ENCODE measurements around the gene PRR20G.

PRR20G gene

DNA sequence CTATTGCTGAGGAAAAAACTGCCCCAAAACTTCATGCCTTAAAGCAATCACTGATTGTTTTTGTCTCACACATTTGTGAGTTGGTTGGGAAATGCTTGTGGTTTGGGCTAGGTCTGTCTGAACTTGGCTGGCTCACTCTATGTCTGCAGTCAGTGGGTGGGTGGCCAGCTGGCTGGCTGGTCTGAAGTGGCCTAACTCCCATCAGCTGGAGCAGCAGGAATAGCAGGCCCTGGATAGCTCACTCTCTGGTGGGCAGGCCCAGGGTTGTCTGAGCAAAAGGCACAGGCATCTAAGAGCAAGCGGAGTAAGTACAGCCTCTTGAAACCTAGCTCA lies 37.7 kb upstream of the PRR20G start:
- no peak overlapping the region for H3K4me3 ChIP-seq (ENCODE audit: low read depth, low read length)
- TF ChIP-seq, protein P1, sequence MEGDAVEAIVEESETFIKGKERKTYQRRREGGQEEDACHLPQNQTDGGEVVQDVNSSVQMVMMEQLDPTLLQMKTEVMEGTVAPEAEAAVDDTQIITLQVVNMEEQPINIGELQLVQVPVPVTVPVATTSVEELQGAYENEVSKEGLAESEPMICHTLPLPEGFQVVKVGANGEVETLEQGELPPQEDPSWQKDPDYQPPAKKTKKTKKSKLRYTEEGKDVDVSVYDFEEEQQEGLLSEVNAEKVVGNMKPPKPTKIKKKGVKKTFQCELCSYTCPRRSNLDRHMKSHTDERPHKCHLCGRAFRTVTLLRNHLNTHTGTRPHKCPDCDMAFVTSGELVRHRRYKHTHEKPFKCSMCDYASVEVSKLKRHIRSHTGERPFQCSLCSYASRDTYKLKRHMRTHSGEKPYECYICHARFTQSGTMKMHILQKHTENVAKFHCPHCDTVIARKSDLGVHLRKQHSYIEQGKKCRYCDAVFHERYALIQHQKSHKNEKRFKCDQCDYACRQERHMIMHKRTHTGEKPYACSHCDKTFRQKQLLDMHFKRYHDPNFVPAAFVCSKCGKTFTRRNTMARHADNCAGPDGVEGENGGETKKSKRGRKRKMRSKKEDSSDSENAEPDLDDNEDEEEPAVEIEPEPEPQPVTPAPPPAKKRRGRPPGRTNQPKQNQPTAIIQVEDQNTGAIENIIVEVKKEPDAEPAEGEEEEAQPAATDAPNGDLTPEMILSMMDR (IDR thresholded peaks at IDR 0.05; ENCODE audit: low read depth, low read length) = no peak

DNA sequence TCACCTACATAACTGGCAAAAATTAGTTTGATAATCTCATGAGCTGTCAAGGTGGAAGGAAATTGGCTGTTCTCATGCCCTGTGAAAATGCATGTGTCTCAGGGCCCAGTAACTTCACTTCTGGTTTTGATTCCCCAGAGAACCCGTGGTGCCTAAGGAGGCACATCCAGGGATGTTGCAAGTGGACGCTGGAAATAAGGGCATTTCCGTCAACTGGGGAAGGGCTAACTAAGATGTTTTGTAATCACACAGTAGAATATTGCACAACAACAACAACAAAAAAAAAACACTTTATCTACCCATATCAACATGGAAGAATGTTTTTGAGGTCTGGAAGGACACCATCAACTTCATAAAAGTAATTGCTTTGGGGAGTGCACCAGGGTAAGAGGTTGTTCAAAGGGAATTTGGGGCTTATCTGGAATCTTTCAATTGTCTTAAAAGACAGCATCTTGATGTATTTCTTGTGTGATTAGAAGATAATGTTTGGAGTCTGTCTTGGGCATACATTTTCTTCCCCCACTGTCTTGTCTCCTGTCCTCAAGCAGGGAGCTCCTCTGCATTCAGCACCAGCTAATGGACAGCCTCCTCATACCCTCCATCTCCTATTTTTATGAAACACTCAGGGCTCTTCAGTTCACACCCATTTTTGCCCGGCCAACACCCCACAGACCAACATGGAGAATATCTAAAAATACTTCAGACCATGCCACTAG lies 37.2 kb upstream of the PRR20G start:
- TF ChIP-seq, protein P1 (IDR thresholded peaks at IDR 0.05; ENCODE audit: low read depth, low read length) = no peak
- H3K4me3 ChIP-seq (ENCODE audit: low read depth, low read length) = no peak overlapping the region

DNA sequence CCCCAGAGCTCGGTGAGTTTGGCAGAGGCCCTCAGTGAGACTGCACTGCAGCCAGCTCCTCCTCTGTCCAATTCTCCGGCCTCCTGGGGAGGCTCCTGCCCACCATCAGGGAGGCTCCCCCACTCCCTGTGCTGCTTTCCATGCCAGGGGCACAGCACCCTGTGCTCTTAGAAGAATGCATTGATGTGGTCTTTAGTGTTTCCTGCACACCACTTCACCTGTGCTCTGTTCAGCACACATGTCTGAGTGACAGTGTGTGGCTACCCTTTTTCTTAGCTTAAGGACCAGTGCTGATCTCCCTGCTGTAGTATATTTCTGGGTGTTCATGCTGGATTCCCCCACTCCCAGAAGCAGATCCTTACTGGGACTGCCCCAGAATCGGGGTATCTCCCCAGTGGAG lies 36.2 kb upstream of the PRR20G start:
- TF ChIP-seq, protein P1 (IDR thresholded peaks at IDR 0.05; ENCODE audit: low read depth, low read length) = no peak
- H3K4me3 ChIP-seq (ENCODE audit: low read depth, low read length) = no peak overlapping the region

DNA sequence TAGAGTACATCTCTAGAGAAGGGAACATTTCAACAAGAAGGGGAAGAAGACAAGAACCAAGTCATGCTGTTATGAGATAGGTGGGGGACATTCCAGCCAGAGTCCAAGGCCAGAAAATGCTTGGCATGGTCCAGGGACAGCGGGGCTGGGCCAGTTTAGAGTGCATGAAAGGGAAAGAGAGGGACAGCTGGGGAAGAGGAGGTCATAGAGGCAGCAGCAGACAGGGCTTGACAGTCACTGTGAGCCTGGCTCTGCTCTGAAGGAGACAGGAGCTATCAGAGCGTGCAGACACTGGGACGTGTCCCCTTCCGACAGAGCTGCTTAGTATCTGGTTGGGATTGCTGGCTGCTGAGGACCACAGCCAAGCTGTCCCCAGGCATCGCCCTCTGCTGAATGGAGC lies 35.7 kb upstream of the PRR20G start:
- no peak overlapping the region for H3K4me3 ChIP-seq (ENCODE audit: low read depth, low read length)
- TF ChIP-seq, protein P1 (IDR thresholded peaks at IDR 0.05; ENCODE audit: low read depth, low read length) = no peak

DNA sequence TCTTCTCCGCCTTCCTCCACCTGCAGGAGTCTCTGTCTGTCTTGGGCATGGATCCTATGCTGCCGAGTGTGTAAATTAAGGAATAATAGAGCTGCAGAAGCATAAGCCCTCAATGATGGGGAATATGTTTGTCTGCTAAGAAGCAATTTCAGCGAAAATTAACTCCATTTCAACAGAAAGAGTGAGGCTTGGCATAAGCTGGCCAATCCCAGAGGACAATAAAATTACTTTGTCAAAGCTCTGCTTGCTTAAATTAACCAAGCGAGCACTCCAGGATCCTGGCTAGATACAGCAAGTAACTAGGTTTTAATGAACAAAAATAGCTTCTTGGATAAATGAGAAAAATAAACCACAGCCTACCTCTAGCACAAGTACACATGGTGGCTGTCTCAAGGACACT lies 33.5 kb upstream of the PRR20G start:
- no peak overlapping the region for H3K4me3 ChIP-seq (ENCODE audit: low read depth, low read length)
- TF ChIP-seq, protein P1 (IDR thresholded peaks at IDR 0.05; ENCODE audit: low read depth, low read length) = no peak

DNA sequence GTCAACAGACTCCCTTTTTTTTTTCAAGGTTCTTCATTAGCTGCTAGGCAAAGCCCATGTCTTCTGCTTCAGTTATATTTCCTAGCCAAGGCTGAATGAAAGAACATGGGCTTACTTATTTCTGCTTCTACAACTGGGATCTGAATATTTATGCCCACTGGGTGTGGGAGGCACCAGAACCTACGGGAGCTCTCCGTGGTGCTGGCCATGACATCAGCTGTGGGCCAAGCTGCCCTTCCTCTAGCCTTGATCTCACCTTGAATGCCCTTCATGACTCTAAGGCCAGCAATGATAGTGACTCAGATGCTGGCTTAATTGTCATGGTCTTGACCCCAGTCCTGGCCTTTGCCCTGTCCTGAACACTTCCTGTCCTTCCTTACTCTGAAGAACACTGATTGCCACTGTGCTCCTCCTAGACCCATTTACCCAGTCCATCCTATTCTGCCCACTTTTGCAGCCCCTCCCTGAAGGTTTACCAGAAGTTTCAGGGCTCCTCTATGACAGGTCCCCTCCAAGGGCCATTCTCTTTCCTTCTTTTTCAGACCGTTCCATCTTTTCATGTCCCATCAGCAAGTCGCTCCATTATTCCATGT lies 32.8 kb upstream of the PRR20G start:
- TF ChIP-seq, protein P1 (IDR thresholded peaks at IDR 0.05; ENCODE audit: low read depth, low read length) = no peak

DNA sequence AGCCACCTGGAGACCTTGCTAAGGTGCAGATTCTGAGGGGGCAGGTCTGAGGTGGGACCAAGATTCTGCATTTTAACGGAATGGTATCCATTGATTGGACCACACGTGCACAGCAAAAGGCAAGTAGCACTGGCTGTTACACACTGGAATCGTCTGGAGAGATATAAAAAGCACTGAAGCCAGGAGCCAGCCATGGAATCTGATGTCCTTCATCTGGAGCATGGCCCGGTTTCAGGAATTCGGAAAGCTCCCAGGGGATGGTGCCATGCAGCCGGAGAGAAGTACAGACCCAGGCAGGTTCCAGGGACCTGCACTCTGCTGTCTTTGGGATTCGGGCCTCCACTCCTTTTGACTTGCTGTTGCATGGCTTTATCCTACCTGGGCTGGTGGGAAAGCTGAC lies 28.8 kb upstream of the PRR20G start:
- H3K4me3 ChIP-seq (ENCODE audit: low read depth, low read length) = no peak overlapping the region

More for the DNA sequence above, 32.8 kb upstream of the PRR20G start:
- H3K4me3 ChIP-seq (ENCODE audit: low read depth, low read length) = no peak overlapping the region

More for the DNA sequence above, 28.8 kb upstream of the PRR20G start:
- TF ChIP-seq, protein P1 (IDR thresholded peaks at IDR 0.05; ENCODE audit: low read depth, low read length) = no peak
